Cerebellar cortex (tissue), 1 donor: ENCODE results near the gene MAMDC4.
"Not testable (repeated sequence)": the region's sequence is repeated elsewhere in the genome, so short reads cannot be mapped to it uniquely, and the experiment has no call there.

Source experiments
- DNase-seq: peaks from one replicate; pipeline ENCODE4 v3.0.0-alpha.2; 2015; ENCODE audit warnings: low spot score

MAMDC4 gene

GRCh38 chr9:136825295-136826187, 26.6 kb upstream of the MAMDC4 start:
- peak; percentile 49 for DNase-seq

GRCh38 chr9:136826188-136826541, 26.0 kb upstream of the MAMDC4 start:
- no peak for DNase-seq

GRCh38 chr9:136826703-136827582, 25.2 kb upstream of the MAMDC4 start:
- peak; percentile 60 for DNase-seq

DNA sequence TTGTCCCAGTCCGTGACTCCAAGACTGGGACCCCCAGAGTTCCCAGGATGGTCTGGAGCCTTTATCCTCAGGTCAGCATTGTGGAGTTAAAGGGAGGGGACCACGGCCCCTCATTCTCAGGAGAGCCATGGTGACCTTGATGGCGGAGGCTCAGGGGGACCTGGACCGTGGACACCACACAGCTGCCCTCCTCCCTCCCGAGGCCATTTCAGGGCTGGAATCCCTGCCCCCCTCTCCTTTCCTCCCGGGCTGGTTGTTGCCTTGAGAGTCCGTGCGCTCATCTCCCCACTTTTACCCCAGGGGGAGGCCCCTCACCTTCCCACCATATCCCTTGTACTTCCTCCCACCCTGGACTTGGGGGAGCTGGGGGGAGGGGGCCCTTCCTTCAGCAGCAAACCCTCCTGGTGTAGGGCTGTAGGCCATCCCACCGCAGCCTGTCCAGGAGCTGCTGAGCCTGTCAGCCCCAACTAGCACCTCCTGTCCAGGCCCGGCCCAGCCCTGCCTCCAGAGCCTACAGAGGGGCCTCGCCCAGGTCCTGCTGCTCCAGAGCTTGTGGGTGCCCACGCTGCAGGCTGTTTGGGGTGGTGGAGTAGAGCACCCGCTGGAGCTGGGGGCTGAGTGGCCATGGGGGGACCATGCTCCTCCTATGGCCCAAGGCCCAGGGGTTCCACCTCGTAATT, 24.2 kb upstream of the MAMDC4 start:
- no peak for DNase-seq

DNA sequence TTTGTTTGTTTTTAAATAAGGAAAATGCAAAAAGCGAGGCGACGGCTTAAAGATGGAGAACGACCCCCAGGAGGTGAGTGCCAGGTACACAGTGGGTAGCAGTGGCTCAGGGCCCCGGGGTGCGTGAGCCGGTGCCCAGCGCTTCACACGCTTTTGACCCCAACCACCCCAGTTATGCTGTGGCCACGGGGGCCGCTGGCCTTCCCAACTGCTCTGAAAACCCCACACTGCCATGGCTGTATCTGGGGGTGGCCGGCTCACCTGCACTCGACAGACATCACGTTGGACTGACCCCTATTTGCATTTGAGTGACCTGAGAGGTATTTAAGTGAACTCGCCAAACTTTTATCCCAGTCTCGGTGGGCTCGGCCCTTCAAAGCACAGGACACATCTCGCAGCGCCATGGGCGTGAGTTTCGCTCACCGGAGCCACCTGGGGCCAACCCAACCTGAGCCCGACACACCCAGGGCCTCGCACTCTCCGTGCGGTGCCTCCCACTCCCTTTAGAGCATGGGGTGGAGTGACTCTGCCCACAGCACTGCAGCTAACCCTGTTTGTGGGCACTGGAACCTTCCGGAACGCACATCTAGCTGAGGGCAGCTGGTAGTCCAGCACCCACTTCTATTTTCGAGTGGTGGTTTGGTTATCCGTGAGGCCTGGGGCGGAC, 23.5 kb upstream of the MAMDC4 start:
- DNase-seq = no peak

DNA sequence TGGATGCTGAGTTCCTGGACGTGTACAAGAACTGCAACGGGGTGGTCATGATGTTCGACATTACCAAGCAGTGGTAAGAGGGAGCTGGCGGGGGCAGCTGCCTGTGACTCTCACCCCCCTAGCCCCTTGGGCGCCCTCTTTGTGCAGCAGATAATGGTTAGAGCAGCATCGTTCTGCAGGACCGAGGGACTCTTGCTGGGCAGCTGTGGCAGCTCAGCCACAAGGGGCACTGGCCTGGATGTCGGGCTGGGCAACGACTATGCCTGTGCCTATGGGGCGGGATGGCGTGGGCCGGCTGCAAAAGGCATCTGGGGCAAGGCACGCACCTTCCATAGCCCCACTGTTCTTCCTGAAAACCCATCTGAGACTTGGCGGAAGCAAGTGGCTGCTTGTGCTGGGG, 22.7 kb upstream of the MAMDC4 start:
- no peak for DNase-seq

GRCh38 chr9:136829981-136830885, 21.9 kb upstream of the MAMDC4 start:
- peak; percentile 60 for DNase-seq

DNA sequence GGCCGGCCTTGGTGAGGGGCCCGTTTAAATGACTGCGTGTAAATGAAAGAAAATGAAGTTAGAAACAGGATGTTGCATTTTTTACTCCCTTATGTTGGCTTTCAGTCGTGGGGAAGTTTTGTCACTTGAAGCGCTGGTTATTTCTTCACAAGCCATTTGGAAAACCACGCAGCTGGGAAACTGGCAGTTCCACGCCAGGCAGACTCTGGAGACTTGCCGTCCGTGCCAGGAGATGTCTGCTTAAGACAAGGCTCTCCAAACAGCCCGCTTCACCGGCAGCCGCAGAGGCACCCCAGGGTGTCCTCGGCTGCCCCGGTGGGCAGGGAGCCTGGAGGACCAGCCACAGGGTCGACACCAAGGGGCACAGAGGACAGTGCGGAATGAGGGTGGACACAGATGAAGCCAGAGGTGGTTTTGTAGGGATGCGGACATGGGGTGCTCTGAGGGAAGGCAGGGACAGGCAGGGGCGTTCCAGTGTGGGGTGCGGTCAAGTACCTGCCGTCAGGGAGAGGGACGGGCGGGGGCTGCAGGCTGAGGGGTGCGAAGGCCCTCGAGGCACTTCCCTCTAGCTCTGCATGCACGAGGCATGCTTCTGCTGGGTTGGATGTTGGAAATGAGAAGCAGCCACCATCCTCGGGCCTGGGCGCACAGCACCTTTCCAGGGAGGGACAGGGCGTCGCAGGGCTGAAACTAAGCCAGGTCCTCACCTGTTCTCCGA, 21.0 kb upstream of the MAMDC4 start:
- DNase-seq = no peak

DNA sequence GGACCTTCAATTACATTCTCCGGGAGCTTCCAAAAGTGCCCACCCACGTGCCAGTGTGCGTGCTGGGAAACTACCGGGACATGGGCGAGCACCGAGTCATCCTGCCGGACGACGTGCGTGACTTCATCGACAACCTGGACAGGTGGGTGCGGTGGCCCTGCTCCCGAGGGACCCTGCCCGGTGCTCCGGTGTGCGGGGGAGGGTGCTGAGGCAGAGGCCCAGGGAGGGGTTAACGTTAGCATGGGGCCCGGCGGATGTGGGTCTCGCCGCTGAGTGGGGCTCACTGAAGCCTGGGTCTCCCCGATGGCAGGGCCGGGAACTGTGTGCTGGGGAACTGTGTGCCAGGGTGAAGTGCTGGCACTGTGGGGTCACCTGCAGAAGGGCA, 20.4 kb upstream of the MAMDC4 start:
- no peak for DNase-seq

- no peak for DNase-seq
Observed at GRCh38 chr9:136832581-136832980, 19.6 kb upstream of the MAMDC4 start.

- not testable (repeated sequence) for DNase-seq
Observed at GRCh38 chr9:136833381-136834048, 18.6 kb upstream of the MAMDC4 start.

- no peak for DNase-seq
Observed at GRCh38 chr9:136835162-136835931, 16.8 kb upstream of the MAMDC4 start.

DNA sequence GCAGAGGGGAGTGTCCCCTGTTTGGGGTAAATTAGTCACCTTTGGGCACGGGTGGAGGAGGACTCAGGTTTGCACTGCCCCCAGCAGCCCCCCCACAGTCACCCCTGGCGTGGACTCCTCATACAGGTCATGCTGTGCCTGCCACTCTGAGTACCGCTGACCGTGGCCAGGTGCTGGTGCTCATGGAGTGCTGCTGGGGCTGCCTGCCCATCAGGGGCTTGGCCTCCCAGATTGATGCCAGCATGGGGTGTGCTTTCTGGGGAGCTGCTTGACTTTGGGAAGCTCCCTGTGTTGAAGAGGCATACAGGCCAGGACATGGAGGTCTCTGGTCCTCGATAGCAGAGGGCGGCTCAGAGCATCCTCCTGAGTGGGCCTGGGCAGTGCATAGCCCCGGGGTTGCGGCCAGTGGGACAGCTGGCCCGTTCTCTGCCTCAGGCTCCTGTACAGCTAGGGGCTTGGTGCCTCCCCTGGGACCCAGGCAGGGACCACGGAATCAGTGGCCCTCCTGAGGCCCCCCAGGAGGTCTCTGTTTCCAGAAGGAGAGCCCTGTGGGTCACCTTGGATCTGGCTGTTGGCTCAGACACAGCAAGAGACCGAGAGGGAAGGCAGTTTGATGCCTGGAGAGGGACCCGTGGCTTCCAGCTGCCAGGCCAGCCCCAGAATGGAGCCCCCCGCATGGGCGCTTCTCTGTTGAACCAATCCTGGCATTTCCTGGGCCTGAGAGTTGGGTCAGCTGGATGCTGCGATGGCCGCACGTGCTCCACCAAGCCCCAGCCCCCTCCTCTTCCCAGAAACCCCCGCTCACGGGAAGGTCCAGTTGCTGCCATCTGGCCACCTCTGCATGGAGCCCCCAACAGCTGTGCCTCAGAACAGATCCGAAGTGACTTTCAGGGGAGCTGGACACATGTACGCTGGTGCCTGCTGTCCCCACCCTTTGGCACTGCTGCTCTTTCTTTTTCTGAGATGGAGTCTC, 15.9 kb upstream of the MAMDC4 start:
- DNase-seq = no peak

GRCh38 chr9:136837146-136837855, 14.8 kb upstream of the MAMDC4 start:
- no peak for DNase-seq

DNA sequence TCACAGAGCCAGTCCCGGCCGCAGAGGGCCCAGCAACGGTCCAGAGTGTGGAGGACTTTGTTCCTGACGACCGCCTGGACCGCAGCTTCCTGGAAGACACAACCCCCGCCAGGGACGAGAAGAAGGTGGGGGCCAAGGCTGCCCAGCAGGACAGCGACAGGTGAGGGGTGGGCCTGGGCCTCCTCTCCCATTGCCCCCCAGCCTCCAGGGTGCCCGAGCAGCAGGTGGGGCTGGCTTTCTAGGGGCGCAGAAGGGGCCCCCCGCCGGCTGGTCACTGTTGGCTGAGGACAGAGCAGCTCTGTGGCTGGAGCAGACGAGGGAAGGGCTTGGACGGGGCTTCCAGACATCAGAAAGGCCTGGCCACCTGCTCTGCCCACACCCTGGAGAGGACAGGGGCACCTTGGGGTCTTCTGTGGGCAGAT, 14.3 kb upstream of the MAMDC4 start:
- not testable (repeated sequence) for DNase-seq

- no peak for DNase-seq
Observed at GRCh38 chr9:136838314-136839228, 13.6 kb upstream of the MAMDC4 start.
